HFF-Myc (cell line): ENCODE data around the gene ZNF598.

Experiments used
- DNase-seq: peaks from one replicate; pipeline ENCODE4 v3.0.0-alpha.2; 2011; ENCODE audit warnings: low read depth; ENCODE audit errors: extremely low read depth
- H3K4me3 ChIP-seq: replicated peaks from 2 replicates; pipeline ENCODE4 v1.5.1; 2011; ENCODE audit warnings: low read depth, mild to moderate bottlenecking, control low read depth, low read length
- CTCF ChIP-seq: IDR thresholded peaks from 2 replicates; pipeline ENCODE4 v1.5.1; 2012; ENCODE audit warnings: mild to moderate bottlenecking, low read depth, low read length, control low read depth; ENCODE audit errors: missing control alignments

ZNF598 gene

GRCh38 chr16:2031081-2031577, 21.5 kb upstream of the ZNF598 start:
- no peak for TF ChIP-seq CTCF
- H3K4me3 ChIP-seq: no peak overlapping the region
- DNase-seq: no peak

DNA sequence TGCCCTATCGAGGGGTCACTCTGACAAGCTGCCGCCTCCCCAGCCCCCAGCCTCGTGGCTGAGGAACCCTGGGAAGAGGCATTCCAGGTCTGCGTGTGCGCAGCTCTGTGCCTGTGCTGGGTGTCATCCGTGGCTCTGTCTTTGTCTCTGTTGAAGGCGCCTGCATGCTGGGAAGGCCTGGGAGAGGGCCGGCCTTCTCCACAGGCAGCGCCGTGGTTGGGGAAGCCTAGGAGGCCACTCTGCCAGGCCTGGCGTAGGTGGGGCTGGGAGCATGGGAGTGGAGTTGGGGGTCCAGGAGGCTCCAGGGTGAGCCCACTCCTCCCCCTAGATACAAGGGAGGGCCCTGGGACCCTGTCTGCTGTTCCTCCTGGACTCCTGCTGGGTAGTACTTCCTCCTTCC, 20.4 kb upstream of the ZNF598 start:
- no peak for TF ChIP-seq CTCF
- H3K4me3 ChIP-seq: no peak overlapping the region
- no peak for DNase-seq

GRCh38 chr16:2029350-2029749, 19.7 kb upstream of the ZNF598 start:
- no peak overlapping the region for H3K4me3 ChIP-seq
- no peak for DNase-seq
- TF ChIP-seq CTCF: no peak

DNA sequence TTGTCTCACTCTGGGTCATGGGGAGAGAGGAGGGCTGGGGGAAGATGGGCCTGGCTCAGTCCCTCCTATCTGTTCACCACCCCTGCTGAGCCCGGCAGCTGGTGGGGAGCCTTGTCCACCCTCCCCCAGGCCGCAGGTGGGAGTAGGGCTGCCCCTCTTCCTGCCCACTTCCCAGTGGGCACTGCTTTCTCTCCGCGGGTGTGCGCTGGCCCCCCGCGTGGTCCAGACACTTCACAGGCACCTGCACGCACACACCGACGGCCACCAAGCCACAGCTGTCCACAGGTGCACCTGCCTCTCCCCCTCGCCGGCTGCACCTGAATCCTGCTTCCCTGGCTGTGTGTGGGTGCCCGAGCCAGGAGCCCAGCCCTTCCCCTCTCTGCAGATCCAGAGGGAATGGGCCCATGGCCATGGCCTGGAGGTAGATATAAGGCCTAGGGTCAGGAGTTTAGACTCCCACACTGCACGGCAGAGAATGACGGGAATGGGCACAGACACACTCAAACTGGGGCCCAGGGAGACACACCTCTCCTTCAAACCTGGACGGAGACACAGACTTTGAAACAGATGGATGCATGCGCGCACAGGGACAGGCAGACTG, 19.1 kb upstream of the ZNF598 start:
- no peak for TF ChIP-seq CTCF
- H3K4me3 ChIP-seq: no peak overlapping the region
- DNase-seq: no peak

DNA sequence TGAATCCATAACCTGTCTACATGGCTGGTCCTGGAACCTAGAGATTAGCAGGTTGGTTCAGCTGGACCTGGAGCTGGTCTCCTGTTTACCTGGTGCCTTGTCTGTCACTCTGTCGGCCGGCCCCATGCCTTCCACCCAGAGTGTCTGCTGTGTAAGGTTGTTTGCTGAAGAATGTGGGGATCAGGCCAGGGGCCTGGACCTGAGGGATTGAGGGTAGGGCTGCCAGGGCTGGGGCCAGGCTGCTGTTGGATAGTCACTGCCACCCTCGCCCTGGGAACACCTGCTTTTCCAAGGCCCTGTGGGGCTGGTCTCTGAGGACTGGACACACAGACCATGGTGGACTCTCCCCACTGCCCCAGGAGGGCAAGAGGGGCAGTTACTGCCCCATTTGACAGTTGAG, 18.5 kb upstream of the ZNF598 start:
- TF ChIP-seq CTCF: no peak
- H3K4me3 ChIP-seq: peak overlapping the region; percentile 64
- DNase-seq: no peak

DNA sequence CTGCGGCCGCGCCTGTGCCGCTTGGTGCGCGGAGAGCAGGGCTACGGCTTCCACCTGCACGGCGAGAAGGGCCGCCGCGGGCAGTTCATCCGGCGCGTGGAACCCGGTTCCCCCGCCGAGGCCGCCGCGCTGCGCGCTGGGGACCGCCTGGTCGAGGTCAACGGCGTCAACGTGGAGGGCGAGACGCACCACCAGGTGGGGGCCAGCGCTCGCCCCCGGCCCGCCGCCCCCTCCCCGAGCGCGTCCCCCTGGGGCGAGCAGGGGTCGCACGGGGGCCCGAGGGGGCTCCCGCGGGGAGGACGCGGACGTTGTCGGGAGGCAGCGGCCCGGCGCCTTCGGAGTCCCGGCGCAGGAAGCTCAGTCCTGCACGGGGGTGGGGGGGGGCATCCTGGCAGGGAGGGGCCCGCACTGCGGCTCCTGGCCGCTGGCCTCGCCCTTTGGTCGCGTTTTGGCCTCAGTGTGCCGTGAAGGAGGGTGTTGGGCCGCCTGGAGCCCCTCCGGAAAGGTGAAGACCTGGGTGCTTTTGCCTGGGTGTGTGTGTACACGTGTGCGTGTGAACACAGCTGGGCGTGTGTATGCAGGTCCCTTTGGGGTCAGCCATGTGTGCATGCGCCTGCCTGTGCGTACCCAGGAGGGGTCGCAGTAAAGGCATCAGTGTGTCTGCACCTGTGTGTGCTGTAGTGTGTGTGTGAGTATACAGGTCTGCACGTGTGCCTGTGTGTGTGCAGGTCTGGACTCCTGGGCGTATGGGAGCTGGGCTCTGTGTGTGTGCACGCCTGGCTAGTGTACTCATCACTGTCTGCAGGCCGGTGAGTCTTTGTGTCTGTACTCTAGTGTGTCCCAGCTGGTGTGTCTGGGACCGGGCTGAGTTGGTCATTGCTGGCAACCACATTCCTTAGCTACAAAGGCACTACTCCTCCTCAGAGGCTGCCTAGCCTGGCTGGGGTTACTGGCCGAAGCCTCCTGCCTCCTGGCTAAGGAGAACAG, 17.7 kb upstream of the ZNF598 start:
- DNase-seq: no peak
- TF ChIP-seq CTCF: peak; percentile 6
- H3K4me3 ChIP-seq: peak overlapping the region; percentile 64
